COR-L47 (cell line): ENCODE measurements around the gene PFKP.
"Not testable (repeated sequence)": the region's sequence is repeated elsewhere in the genome, so short reads cannot be mapped to it uniquely, and the experiment has no call there.

Experiments used
- DNase-seq: peaks from one replicate; lab custom pipeline; 2025; lab: John Stamatoyannopoulos, UW

Gene PFKP

GRCh38 chr10:3047596-3047995, 19.8 kb upstream of the PFKP start:
- DNase-seq, result no peak

- DNase-seq, result no peak
Measured at GRCh38 chr10:3048119-3049019, 19.0 kb upstream of the PFKP start.

GRCh38 chr10:3051692-3052091, 15.7 kb upstream of the PFKP start:
- DNase-seq, result no peak

GRCh38 chr10:3053155-3053554, 14.2 kb upstream of the PFKP start:
- DNase-seq, result no peak

- no peak for DNase-seq
Measured at GRCh38 chr10:3054183-3054850, 13.0 kb upstream of the PFKP start.

GRCh38 chr10:3054851-3055199, 12.5 kb upstream of the PFKP start:
- no peak for DNase-seq

- DNase-seq, result no peak
Measured at GRCh38 chr10:3056280-3057037, 10.9 kb upstream of the PFKP start.

GRCh38 chr10:3057946-3058345, 9.4 kb upstream of the PFKP start:
- DNase-seq, result no peak

GRCh38 chr10:3059974-3060373, 7.4 kb upstream of the PFKP start:
- no peak for DNase-seq

- DNase-seq, result no peak
Measured at GRCh38 chr10:3060481-3060889, 6.9 kb upstream of the PFKP start.

- DNase-seq, result not testable (repeated sequence)
Measured at GRCh38 chr10:3061323-3061898, 5.9 kb upstream of the PFKP start.

- DNase-seq, result no peak
Measured at GRCh38 chr10:3062502-3063186, 4.7 kb upstream of the PFKP start.

GRCh38 chr10:3064423-3064822, 2.9 kb upstream of the PFKP start:
- no peak for DNase-seq

GRCh38 chr10:3065622-3066021, 1.7 kb upstream of the PFKP start:
- DNase-seq, result no peak

GRCh38 chr10:3066317-3067117, 831 bp upstream of the PFKP start:
- no peak for DNase-seq

- no peak for DNase-seq
Measured at GRCh38 chr10:3067859-3068179, 471 bp downstream of the PFKP start.

GRCh38 chr10:3068201-3068967, 1.0 kb downstream of the PFKP start:
- DNase-seq, result peak; percentile 43

GRCh38 chr10:3068968-3069737, 1.8 kb downstream of the PFKP start:
- peak; percentile 26 for DNase-seq

- DNase-seq, result no peak
Measured at GRCh38 chr10:3069876-3070275, 2.5 kb downstream of the PFKP start.
